Measurements from ENCODE around the gene NME2. TPM values are rescaled to one million over a fixed set of nuclear protein-coding genes. Genes with fewer than 3 reads are reported as not detected.

NME2 gene
- total and polyA plus RNA-seq, 4 donors, result 90.2 to 777 (median 658) TPM

GRCh38 chr17:51165680-51166197 lies 472 bp upstream of the NME2 start:
- Histone ChIP-seq H3K9ac (ENCODE audit: insufficient read depth in 1 of 2, low read length in 2 of 2) (peak overlapping the region; percentile 56 to 94), H3K9me3 (ENCODE audit: control insufficient read depth in 4 of 4, insufficient read depth in 3 of 4, low read length in 3 of 4) (no peaks in the 10 kb centered on the region), H3K27ac (ENCODE audit: low read depth in 1 of 2, low read length in 1 of 2) (peak overlapping the region; percentile 78 to 93), H3K36me3 (ENCODE audit: control insufficient read depth in 4 of 4, insufficient read depth in 4 of 4, low read length in 4 of 4) (peaks cover 16 to 28% (median 19%) of the 10 kb centered on the region in 4 donors), H3K4me1 (ENCODE audit: control insufficient read depth in 5 of 5, insufficient read depth in 5 of 5, low read length in 5 of 5) (peaks cover 0 to 15% (median 4%) of the 10 kb centered on the region in 5 donors), H3K4me3 (peak overlapping the region; percentile 33), H3K27me3 (ENCODE audit: control insufficient read depth in 3 of 3, insufficient read depth in 3 of 3, low read length in 2 of 3) (no peaks in the 10 kb centered on the region)
- ATAC-seq (ENCODE audit: insufficient read depth, low FRiP score) (no peak), DNase-seq (no peak)
- WGBS, 2 donors, result 16 to 21% methylated on average over 20 to 21 of the region's 21 CpGs
- no peak for TF ChIP-seq CTCF (IDR thresholded peaks at IDR 0.05; ENCODE audit: control extremely low read depth, extremely low read depth)

- 18 to 19% methylated on average over 34 to 42 of the region's 42 CpGs for WGBS, 2 donors
- Histone ChIP-seq H3K9ac (ENCODE audit: insufficient read depth in 1 of 2, low read length in 2 of 2) (no peak overlapping the region), H3K4me3 (peak overlapping the region; percentile 95), H3K27ac (ENCODE audit: low read depth in 1 of 2, low read length in 1 of 2) (peak overlapping the region; percentile 96 to 97), H3K4me1 (ENCODE audit: control insufficient read depth in 5 of 5, insufficient read depth in 5 of 5, low read length in 5 of 5) (peaks cover 0 to 15% (median 4%) of the 10 kb centered on the region in 5 donors), H3K9me3 (ENCODE audit: control insufficient read depth in 4 of 4, insufficient read depth in 3 of 4, low read length in 3 of 4) (no peaks in the 10 kb centered on the region), H3K27me3 (ENCODE audit: control insufficient read depth in 3 of 3, insufficient read depth in 3 of 3, low read length in 2 of 3) (no peaks in the 10 kb centered on the region), H3K36me3 (ENCODE audit: control insufficient read depth in 4 of 4, insufficient read depth in 4 of 4, low read length in 4 of 4) (peaks cover 8 to 28% (median 12%) of the 10 kb centered on the region in 4 donors)
- ATAC-seq (ENCODE audit: insufficient read depth, low FRiP score) (peak; percentile 60), DNase-seq (peak; percentile 34 to 68 (median 40))
- TF ChIP-seq CTCF (IDR thresholded peaks at IDR 0.05; ENCODE audit: control extremely low read depth, extremely low read depth), result no peak
These were observed 1.0 kb downstream of the NME2 start for GRCh38 chr17:51166987-51167931.

GRCh38 chr17:51169340-51169739 lies 3.1 kb downstream of the NME2 start:
- Histone ChIP-seq H3K4me1 (ENCODE audit: control insufficient read depth in 5 of 5, insufficient read depth in 5 of 5, low read length in 5 of 5) (peaks cover 0 to 15% (median 4%) of the 10 kb centered on the region in 5 donors), H3K9ac (ENCODE audit: insufficient read depth in 1 of 2, low read length in 2 of 2) (no peak overlapping the region), H3K27ac (ENCODE audit: low read depth in 1 of 2, low read length in 1 of 2) (no peak overlapping the region), H3K36me3 (ENCODE audit: control insufficient read depth in 4 of 4, insufficient read depth in 4 of 4, low read length in 4 of 4) (peaks cover 8 to 26% (median 15%) of the 10 kb centered on the region in 4 donors), H3K9me3 (ENCODE audit: control insufficient read depth in 4 of 4, insufficient read depth in 3 of 4, low read length in 3 of 4) (no peaks in the 10 kb centered on the region), H3K27me3 (ENCODE audit: control insufficient read depth in 3 of 3, insufficient read depth in 3 of 3, low read length in 2 of 3) (no peaks in the 10 kb centered on the region), H3K4me3 (no peak overlapping the region)
- WGBS, 2 donors, result 93 to 100% methylated on average over 1 of the region's 1 CpG
- ATAC-seq (ENCODE audit: insufficient read depth, low FRiP score), result no peak
- DNase-seq, result no peak
- no peak for TF ChIP-seq CTCF (IDR thresholded peaks at IDR 0.05; ENCODE audit: control extremely low read depth, extremely low read depth)
